Astrocyte of the spinal cord (primary cell): ENCODE data around the gene OR4D1.

Experiments
- DNase-seq: peaks from one replicate; pipeline ENCODE4 v3.0.0; 2011; ENCODE audit warnings: low read depth, low spot score
- H3K4me3 ChIP-seq: 2 replicates; pipeline ENCODE4 v1.5.1; 2011; ENCODE audit warnings: low read depth, mild to moderate bottlenecking, low read length, moderate library complexity
- CTCF ChIP-seq: IDR thresholded peaks from 2 replicates; pipeline ENCODE4 v1.5.1; 2012; ENCODE audit warnings: low read depth, mild to moderate bottlenecking, low read length, inconsistent platforms
- in situ Hi-C: cut with HindIII; loops from 2 replicates; pipeline ENCODE4 v1.10.0; 2017; ENCODE audit warnings: low sequenced_read_pairs

Gene OR4D1

GRCh38 chr17:58150394-58150793, 2.2 kb downstream of the OR4D1 start:
- no peak for DNase-seq
- in situ Hi-C loops: no loop called here
- no peak overlapping the region for H3K4me3 ChIP-seq
- TF ChIP-seq CTCF: no peak

DNA sequence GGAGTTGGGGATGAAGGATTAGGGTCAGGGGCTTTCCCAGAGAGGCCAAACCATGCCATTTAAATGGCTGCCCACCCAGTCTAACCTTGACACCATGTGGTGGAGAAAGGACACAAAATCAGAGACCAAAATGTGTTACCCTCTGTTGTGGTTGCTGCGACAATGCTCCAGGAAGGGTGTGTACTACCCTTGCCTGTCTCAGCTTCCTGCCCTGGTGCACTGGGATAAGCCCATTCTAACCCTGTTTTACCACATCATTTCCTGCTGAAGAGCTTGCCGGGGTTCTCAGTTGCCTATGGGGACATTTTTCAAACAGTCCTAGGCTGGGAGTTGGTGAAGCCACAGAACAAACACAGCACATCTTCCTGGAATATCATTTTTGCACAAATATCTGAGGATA, 4.9 kb downstream of the OR4D1 start:
- in situ Hi-C loops: no loop called here
- no peak overlapping the region for H3K4me3 ChIP-seq
- no peak for TF ChIP-seq CTCF
- no peak for DNase-seq

DNA sequence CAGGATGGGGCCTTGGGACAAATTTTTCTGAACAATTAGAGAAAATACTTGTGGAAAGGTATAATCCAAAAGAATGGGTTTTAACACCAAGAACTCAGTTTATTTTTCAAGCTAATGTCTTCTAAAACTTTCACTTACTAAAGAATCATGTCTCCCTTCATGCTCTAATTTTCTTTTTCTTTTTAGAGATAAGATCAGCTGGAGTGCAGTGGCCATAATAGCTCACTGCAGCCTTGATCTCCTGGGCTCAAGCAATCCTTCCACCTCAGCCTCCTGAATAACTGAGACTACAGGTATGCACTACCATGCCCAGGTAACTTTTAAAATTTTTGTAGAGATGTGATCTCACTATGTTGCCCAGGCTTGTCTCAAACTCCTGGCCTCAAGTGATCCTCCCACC, 5.5 kb downstream of the OR4D1 start:
- TF ChIP-seq CTCF: no peak
- in situ Hi-C loops: no loop called here
- no peak for DNase-seq
- no peak overlapping the region for H3K4me3 ChIP-seq

DNA sequence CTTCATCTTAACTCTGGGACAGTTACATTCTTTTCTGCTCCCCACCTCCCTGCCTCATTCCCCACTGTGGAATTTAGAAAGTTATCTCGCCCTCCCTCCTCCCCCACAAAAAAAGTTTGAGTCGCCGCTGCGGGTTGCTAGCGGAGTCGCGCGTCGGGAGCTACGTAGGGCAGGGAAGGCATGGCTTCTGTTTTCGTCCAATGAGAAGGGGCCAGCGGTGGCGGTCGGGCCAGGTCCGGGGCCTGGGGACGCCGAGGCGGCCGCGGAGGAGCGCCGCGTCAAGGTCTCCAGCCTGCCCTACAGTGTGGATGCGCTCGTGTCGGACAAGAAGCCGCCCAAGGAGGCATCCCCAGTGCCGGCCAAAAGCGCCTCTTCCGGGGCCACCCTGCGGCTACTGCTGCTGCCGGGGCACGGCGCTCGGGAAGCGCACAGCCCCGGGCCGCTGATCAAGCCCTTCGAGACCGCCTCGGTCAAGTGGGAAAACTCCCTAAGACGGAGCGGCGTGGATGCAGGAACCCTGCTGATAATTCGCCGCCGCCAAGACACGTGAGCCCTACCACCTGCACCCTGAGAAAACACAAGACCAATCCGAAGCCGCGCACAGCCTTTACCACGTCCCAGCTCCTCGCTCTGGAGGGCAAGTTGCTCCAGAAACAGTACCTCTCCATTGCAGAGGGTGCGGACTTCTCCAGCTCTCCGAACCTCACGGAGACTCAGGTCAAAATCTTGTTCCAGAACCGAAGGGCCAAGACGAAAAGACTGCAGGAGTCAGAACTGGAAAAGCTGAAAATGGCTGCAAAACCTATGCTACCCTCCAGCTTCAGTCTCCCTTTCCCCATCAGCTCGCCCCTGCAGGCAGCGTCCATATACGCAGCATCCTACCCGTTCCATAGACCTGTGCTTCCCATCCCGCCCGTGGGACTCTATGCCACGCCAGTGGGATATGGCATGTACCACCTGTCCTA, 8.9 kb downstream of the OR4D1 start:
- H3K4me3 ChIP-seq: no peak overlapping the region
- in situ Hi-C loops: no loop called here
- no peak for TF ChIP-seq CTCF
- DNase-seq: no peak

GRCh38 chr17:58158181-58158580, 10.0 kb downstream of the OR4D1 start:
- no peak overlapping the region for H3K4me3 ChIP-seq
- no peak for TF ChIP-seq CTCF
- no peak for DNase-seq
- in situ Hi-C loops: no loop called here

DNA sequence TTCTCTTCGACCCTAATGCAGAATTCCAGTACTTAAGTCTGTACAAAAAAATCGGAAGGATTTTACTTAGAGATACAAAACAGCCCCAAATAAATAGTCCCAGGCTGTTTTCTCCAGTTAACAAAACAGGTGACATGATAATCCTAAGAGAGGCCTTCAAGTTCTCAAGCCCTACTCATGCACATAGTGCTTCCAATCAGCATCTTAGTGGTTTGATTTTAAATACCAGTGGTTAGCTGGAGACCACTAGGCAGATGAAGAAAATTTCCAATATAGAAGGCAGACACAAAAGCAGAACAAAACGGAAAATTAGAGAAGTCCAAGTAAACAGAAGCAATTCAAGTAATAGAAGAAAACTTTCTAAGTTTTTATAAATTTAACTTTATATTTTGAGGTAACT, 13.4 kb downstream of the OR4D1 start:
- H3K4me3 ChIP-seq: no peak overlapping the region
- no peak for DNase-seq
- no peak for TF ChIP-seq CTCF
- in situ Hi-C loops: no loop called here
